ENCODE data around the gene HAX1.

Gene HAX1

DNA sequence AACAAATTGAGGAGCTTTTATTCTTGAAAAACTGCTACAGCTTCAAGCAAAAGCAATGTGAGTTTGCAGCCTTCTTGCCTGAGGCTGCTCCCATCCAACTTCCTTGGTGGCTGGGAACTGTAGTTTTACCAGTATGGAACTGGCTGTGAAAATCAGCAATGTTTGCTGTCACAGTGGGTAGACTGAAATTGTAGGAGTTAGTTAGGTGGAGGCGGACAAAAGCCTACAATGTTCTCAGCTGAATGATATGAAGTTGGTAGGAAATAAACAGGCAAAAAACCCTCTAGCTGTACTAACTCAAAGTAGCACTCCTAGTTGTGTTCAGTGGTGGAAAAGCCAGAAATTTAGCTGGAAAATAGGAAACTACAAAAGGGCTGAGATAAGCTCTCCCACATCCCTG lies 18.5 kb downstream of the HAX1 start:
- CTCF ChIA-PET, result interaction anchor here (0.6 to 1.7 kb wide), 3 partner anchors 18 to 251 kb away, joined by 3 to 7 read pairs (median 4); no protein-coding TSS in a partner anchor

GRCh38 chr1:154295408-154296235 lies 23.2 kb downstream of the HAX1 start:
- ChIA-PET POLR2A (no interaction called here), CTCF (interaction anchor here (1.2 kb wide), 1 partner anchor 28 kb away, joined by 3 read pairs; no protein-coding TSS in a partner anchor)
- Histone ChIP-seq H3K4me1 (ENCODE audit: control insufficient read depth, insufficient read depth, low read length) (no peaks in the 10 kb centered on the region), H3K4me3 (ENCODE audit: low read depth, low read length) (no peak overlapping the region), H3K27ac (ENCODE audit: extremely low read depth, low read depth, low read length) (no peak overlapping the region), H3K9me3 (ENCODE audit: control insufficient read depth, insufficient read depth, low read depth, low read length) (no peaks in the 10 kb centered on the region), H3K36me3 (ENCODE audit: control insufficient read depth in 2 of 2, insufficient read depth in 1 of 2, low read length in 2 of 2) (no peaks in the 10 kb centered on the region)
- TF ChIP-seq TRIM28 (IDR thresholded peaks at IDR 0.05; ENCODE audit: borderline replicate concordance, low read length) (peak; percentile 94), SCRT2 (tag by site-specific recombination; IDR thresholded peaks at IDR 0.05) (no peak), ZNF16 (tag by site-specific recombination; IDR thresholded peaks at IDR 0.05; ENCODE audit: low read depth) (no peak), ZEB2 (tag by site-specific recombination; IDR thresholded peaks at IDR 0.05) (no peak), SCRT1 (tag by site-specific recombination; IDR thresholded peaks at IDR 0.05; ENCODE audit: borderline replicate concordance) (no peak), ZNF341 (tag by site-specific recombination; IDR thresholded peaks at IDR 0.05; ENCODE audit: low read depth) (no peak), ZNF423 (tag by site-specific recombination; IDR thresholded peaks at IDR 0.05) (no peak), ZNF610 (tag by site-specific recombination; IDR thresholded peaks at IDR 0.05; ENCODE audit: borderline replicate concordance) (peak; percentile 87), ZNF174 (tag by site-specific recombination; IDR thresholded peaks at IDR 0.05) (no peak), ZNF639 (tag by site-specific recombination; IDR thresholded peaks at IDR 0.05) (peak; percentile 59; the same call in 1 of the 2 replicates), ZNF2 (tag by site-specific recombination; IDR thresholded peaks at IDR 0.05) (no peak), ZNF391 (tag by site-specific recombination; IDR thresholded peaks at IDR 0.05; ENCODE audit: borderline replicate concordance, low read depth) (peak; percentile 50; the same call in 1 of the 2 replicates), ZFP41 (tag by site-specific recombination; IDR thresholded peaks at IDR 0.05; ENCODE audit: borderline replicate concordance) (no peak), ZNF132 (tag by site-specific recombination; IDR thresholded peaks at IDR 0.05; ENCODE audit: borderline replicate concordance) (no peak), ZNF37A (tag by site-specific recombination; IDR thresholded peaks at IDR 0.05) (0 out of 2 replicates have a peak, but pooled peaks have one; percentile 15), HOXC10 (CRISPR knock-in tag; IDR thresholded peaks at IDR 0.05) (no peak), ZNF544 (tag by site-specific recombination; IDR thresholded peaks at IDR 0.05) (no peak), KLF16 (tag by site-specific recombination; IDR thresholded peaks at IDR 0.05) (no peak), ZNF223 (tag by site-specific recombination; IDR thresholded peaks at IDR 0.05) (no peak), SP3 (tag by site-specific recombination; IDR thresholded peaks at IDR 0.05) (no peak), ZNF626 (tag by site-specific recombination; IDR thresholded peaks at IDR 0.05) (peak; percentile 97), KLF1 (tag by site-specific recombination; IDR thresholded peaks at IDR 0.05) (no peak)
- TF ChIP-seq, protein P1, sequence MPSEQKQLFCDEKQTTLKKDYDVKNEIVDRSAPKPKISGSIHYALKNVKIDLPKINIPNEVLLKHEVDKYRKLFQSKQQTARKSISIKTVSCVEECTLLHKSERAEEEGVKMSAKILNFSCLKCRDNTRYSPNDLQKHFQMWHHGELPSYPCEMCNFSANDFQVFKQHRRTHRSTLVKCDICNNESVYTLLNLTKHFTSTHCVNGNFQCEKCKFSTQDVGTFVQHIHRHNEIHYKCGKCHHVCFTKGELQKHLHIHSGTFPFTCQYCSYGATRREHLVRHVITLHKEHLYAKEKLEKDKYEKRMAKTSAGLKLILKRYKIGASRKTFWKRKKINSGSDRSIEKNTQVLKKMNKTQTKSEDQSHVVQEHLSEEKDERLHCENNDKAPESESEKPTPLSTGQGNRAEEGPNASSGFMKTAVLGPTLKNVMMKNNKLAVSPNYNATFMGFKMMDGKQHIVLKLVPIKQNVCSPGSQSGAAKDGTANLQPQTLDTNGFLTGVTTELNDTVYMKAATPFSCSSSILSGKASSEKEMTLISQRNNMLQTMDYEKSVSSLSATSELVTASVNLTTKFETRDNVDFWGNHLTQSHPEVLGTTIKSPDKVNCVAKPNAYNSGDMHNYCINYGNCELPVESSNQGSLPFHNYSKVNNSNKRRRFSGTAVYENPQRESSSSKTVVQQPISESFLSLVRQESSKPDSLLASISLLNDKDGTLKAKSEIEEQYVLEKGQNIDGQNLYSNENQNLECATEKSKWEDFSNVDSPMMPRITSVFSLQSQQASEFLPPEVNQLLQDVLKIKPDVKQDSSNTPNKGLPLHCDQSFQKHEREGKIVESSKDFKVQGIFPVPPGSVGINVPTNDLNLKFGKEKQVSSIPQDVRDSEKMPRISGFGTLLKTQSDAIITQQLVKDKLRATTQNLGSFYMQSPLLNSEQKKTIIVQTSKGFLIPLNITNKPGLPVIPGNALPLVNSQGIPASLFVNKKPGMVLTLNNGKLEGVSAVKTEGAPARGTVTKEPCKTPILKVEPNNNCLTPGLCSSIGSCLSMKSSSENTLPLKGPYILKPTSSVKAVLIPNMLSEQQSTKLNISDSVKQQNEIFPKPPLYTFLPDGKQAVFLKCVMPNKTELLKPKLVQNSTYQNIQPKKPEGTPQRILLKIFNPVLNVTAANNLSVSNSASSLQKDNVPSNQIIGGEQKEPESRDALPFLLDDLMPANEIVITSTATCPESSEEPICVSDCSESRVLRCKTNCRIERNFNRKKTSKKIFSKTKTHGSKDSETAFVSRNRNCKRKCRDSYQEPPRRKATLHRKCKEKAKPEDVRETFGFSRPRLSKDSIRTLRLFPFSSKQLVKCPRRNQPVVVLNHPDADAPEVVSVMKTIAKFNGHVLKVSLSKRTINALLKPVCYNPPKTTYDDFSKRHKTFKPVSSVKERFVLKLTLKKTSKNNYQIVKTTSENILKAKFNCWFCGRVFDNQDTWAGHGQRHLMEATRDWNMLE (tag by site-specific recombination; conservative IDR thresholded peaks at IDR 0.05; ENCODE audit: low read depth), result peak; percentile 64; the same call in 1 of the 2 replicates
- TF ChIP-seq, protein P2, sequence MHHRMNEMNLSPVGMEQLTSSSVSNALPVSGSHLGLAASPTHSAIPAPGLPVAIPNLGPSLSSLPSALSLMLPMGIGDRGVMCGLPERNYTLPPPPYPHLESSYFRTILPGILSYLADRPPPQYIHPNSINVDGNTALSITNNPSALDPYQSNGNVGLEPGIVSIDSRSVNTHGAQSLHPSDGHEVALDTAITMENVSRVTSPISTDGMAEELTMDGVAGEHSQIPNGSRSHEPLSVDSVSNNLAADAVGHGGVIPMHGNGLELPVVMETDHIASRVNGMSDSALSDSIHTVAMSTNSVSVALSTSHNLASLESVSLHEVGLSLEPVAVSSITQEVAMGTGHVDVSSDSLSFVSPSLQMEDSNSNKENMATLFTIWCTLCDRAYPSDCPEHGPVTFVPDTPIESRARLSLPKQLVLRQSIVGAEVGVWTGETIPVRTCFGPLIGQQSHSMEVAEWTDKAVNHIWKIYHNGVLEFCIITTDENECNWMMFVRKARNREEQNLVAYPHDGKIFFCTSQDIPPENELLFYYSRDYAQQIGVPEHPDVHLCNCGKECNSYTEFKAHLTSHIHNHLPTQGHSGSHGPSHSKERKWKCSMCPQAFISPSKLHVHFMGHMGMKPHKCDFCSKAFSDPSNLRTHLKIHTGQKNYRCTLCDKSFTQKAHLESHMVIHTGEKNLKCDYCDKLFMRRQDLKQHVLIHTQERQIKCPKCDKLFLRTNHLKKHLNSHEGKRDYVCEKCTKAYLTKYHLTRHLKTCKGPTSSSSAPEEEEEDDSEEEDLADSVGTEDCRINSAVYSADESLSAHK (tag by site-specific recombination; IDR thresholded peaks at IDR 0.05), result no peak

More for the DNA sequence above, 18.5 kb downstream of the HAX1 start:
- TF ChIP-seq EGR2 (tag by site-specific recombination; IDR thresholded peaks at IDR 0.05; ENCODE audit: low read depth) (peak; percentile 74), SP2 (tag by site-specific recombination; IDR thresholded peaks at IDR 0.05) (no peak), ZFHX2 (tag by site-specific recombination; conservative IDR thresholded peaks at IDR 0.05) (peak; percentile 61)
- Histone ChIP-seq H3K4me3 (ENCODE audit: low read depth, low read length) (no peak overlapping the region), H3K4me1 (ENCODE audit: control insufficient read depth, insufficient read depth, low read length) (no peaks in the 10 kb centered on the region), H3K36me3 (ENCODE audit: control insufficient read depth in 2 of 2, insufficient read depth in 1 of 2, low read length in 2 of 2) (no peaks in the 10 kb centered on the region), H3K27ac (ENCODE audit: extremely low read depth, low read depth, low read length) (no peak overlapping the region), H3K9me3 (ENCODE audit: control insufficient read depth, insufficient read depth, low read depth, low read length) (no peaks in the 10 kb centered on the region)
- POLR2A ChIA-PET, result no interaction called here

Data from HEK293 (cell line).